ENCODE results near the gene SIK3. TPM values are rescaled to one million over a fixed set of nuclear protein-coding genes. Genes with fewer than 3 reads are reported as not detected.
A peak's percentile ranks its signal among the peaks of the same experiment; 100 is the strongest.

SIK3 gene
- total RNA-seq, 1 donor, result 107 TPM

DNA sequence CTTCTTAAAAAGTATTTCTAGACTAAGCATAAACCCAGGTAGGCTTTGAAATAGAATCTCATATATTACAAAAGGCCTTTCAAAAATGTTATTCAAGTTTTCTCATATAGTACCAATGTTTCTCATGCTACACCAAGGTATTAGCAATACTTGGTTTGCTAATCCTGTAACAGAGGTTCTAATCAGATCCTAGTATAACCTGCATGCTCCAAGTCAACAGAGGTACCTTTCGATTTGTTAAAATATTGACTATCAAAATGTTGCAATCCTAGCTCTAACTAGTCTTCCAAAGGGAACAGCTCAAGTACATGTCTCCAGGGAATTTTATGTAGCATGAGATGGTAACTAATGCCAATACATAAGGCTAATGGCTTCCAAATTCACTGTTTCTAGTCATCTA lies 162.7 kb downstream of the SIK3 start:
- DNase-seq (ENCODE audit: low read depth in 2 of 3, low spot score in 2 of 3), result no peak

DNA sequence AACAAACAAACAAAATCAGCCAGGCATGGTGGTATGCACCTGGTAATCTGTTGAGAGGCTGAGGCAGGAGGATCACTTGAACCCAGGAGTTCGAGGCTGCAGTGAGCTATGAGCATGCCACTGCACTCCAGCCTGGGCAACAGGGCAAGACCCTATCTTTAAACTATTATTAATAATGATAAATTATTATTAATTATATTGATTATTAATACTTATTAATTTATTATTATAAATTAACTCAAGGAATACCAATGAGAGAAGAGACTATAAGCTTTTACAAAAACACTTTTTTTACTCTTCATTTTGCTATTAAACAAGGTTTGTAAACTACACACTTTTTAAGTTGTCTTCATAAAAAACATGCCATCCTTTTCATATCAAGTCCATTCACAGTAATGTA lies 163.1 kb downstream of the SIK3 start:
- DNase-seq (ENCODE audit: low read depth in 2 of 3, low spot score in 2 of 3), result no peak

DNA sequence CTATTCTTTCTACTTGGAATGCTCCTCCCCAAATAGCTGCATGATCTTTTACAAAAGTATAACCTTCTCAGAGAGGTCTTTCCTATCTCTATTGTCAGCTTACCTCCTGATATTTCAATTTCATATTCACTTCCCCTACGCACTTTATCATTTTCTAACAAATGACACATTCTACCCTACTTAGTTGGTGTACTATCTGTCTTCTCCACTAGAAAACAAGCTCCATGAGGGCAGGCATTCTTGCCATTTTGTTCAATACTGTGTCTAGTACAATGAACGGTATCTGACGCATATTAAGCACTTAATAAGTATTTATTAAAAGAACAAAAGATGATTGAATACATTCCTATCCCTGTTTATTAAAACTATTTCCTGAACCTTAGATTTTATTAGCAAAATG lies 164.3 kb downstream of the SIK3 start:
- no peak for DNase-seq (ENCODE audit: low read depth in 2 of 3, low spot score in 2 of 3)

DNA sequence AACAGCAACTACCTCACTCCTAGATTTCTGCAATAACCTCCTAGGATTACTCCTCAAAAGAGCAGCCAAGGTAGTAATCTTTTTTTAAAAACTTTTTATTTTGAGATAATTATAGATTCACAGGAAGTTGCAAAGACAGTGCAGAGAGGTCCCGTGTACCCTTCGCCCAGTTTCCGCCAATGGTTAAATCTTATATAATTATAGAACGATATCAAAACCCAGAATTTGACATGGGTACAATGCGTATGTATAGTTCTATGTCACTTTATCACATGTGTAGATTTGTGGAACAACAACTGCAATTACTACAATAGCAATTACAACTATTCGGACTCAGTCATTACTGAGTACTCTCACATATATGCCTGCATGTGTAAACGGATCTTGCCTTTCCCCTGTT lies 166.0 kb downstream of the SIK3 start:
- no peak for DNase-seq (ENCODE audit: low read depth in 2 of 3, low spot score in 2 of 3)

DNA sequence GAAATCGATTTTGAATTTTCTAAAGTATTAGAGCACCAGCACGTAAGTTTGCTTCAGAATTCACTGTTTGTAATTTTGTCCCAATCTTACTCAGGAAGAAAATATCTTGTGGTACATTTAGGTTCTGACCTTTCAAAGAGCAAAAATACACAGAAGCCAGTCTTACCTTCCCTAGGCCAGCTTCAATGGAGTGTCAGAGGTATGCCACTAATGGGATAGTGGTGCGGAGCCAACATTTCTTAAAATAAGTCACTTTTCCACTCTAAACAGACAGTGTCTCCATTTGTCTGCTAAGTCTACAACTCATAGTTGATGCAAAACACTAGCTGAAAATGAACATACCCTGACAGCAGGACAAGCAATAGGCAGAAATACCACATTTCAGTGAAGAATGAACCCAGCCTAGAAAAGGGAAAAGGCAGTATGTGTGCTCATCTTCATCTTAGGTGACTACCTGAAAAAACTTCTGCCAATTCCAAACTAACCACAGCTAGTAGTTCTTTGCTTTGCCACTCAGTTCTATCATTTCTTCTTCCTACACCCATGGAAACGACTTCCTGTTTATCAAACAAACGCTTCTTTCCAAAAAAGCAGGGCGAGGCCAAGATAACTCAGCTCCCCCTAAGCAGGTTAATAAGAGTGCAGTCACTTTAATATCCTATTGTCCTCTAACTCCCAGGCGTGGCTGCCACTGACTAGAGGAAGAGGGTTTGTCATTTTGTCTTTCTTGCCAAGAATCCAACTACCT lies 166.8 kb downstream of the SIK3 start:
- DNase-seq (ENCODE audit: low read depth in 2 of 3, low spot score in 2 of 3), result peak in 2 of 3 donors; percentile 77 to 93

DNA sequence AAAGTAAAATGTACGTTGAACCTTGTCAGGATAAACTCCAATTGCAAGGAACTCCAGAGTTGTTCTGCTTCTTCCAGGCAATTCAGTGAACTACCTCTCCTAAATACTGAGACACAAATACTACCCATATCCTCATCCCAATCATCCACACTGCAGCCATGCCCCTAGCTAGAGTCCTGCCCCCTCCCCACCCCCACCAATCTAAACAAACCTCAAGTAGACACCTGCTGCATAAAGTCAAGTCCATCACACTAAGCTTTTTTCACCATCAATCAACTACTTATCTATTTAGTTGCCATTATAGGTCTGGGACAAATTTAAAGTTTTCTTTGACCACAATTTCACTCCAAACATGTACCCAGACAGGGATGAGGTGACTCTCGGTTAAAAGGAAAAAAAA lies 167.6 kb downstream of the SIK3 start:
- DNase-seq (ENCODE audit: low read depth in 2 of 3, low spot score in 2 of 3), result no peak

DNA sequence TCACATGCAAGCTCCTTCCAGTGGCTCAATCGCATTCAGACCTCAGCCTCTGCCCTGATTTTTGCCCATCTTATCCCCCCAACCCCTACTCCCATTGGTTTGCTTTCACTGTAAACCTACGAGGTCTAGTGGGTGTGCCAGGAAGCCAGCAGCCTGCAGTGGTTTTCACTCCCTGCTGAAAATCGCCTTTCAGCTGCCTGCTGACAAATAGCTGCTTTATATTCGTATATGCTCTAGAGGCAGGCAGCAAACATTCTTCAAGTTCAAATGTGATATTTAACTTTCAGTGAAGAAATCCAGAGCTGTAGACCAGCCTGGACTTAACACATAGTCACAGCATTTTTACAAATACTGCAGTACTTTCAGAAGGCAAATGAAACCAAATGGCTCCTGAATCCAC lies 168.1 kb downstream of the SIK3 start:
- DNase-seq (ENCODE audit: low read depth in 2 of 3, low spot score in 2 of 3), result peak in 2 of 3 donors; percentile 45 to 62

DNA sequence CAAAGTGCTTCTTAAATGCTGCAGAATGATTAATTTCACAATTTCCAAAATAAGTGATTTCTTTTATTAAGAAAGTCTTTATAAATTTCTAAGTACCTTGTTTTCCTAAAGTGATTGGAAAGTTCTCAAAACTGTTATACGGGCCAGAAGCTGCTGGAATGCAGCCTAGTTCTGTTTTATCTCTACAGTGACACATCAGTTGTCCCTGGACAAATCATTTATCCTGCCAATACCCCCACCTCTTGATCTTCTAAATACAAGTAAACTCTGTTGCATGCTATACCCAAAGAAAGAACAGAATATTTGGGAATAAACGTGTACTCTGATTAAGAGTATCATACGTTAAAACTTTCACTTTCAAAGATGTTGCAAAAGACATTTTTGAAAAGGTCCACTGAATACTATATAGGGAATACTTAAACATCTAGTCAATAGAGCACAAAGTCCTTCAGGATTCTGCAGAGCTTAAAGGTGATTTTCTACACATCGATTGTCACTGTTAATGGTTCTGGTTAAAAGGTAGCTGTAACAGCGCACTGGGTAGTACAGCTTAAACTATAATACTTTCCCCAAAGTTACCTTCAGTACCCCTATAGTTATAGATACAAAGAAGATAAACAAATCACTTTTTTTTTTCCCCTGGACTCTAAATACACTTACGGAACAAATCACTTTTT lies 168.7 kb downstream of the SIK3 start:
- no peak for DNase-seq (ENCODE audit: low read depth in 2 of 3, low spot score in 2 of 3)

DNA sequence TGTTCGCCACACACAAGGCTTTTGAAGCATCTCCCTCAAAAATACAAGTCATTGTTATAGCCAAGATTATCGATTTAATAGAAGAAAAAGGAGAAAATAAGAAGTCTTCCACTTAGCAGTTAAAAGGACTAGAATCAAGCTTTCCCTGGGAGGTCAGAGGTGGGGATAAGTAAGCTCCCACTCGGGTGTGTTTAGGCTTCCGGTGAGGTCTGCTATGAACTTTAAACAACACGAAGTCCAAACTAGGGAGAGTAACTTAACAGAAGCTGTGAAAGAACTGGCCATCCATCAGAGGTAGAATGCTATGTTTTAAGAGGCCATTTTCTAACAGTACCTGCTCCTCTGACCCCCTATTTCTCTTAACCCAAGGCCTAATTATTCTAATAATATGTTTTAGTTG lies 169.4 kb downstream of the SIK3 start:
- DNase-seq (ENCODE audit: low read depth in 2 of 3, low spot score in 2 of 3), result no peak

DNA sequence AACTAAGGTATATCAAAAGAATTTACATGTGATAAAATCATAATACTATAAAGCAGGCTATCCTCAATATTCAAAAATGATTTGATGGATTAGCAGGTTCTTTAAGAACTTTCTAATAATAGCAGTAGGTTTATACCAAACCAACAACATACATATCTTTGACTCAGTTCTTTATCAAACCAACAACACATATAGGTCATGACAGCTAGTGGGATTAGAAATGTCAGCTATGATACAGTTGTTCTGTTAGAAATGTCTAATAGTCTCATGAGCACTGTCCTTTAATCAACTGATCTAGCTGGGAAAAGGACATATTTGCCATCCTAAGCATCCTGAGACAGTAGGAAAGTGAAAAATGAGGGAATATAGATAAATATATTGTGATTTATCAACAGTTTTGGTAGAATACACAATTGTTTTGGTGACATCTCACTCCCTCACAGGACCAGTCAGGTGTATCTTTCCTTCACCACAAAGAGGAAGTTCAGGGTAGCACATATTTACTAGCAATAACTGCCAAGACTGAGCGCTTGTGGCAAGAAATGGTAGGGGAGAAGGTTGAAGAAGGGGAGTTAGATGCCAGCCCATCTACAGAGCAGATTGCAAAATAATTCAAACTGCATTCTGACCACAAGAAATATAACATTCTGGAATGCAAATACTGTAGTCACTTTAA lies 170.0 kb downstream of the SIK3 start:
- peak in 2 of 3 donors; percentile 55 to 86 for DNase-seq (ENCODE audit: low read depth in 2 of 3, low spot score in 2 of 3)

DNA sequence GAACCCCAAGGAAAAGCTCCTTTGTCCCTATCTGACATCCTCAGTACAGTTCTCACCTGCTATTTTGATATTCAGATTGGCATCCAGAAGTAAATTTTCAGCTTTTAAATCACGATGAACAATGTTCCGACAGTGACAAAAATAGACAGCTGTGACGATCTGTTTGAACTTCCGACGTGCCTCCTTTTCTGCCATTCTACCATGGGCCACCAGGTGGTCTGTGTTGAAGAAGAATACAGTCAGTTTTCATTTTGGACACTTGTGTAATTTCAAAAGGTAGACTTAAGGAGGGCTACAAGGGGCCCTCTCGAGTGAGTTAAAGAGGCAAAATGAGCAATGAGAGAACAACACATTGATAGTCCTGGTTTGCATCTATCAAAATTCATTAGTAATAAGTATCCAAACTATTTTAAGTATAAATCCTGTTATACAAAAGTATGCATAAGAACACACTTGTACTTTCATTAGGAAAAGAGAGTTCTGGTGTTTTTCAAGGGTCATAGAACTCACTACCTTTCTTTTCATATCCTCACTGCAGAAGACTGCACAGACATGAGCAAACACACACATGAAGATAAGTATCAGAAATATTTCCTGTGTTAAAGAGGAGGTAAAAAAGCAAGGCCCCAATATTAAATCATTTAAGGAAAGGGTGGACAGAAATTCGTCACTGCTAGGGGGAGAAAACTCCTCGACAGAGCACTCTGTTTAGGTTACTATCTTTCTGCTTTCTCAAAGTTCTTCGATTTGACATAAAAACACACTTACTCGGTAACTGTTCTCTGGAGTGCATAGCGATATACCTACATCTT lies 170.9 kb downstream of the SIK3 start:
- peak in 2 of 3 donors; percentile 48 to 73 for DNase-seq (ENCODE audit: low read depth in 2 of 3, low spot score in 2 of 3)

DNA sequence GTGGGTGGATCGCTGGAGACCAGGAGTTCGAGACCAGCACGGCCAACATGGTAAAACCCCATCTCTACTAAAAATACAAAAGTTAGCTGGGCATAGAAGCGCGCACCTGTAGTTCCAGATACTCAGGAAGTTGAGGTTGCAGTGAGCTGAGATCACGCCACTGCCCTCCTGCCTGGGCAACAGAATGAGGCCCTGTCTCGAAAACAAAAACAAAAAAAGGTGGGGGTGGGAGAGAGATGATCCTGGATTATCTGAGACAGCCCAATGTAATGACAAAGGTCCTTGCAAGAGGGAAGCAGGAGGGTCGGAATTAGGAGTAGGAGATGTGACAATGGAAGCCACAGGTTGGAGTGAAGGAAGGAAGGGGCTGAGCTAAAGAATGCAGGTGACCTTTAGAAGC lies 173.2 kb downstream of the SIK3 start:
- DNase-seq (ENCODE audit: low read depth in 2 of 3, low spot score in 2 of 3), result no peak

DNA sequence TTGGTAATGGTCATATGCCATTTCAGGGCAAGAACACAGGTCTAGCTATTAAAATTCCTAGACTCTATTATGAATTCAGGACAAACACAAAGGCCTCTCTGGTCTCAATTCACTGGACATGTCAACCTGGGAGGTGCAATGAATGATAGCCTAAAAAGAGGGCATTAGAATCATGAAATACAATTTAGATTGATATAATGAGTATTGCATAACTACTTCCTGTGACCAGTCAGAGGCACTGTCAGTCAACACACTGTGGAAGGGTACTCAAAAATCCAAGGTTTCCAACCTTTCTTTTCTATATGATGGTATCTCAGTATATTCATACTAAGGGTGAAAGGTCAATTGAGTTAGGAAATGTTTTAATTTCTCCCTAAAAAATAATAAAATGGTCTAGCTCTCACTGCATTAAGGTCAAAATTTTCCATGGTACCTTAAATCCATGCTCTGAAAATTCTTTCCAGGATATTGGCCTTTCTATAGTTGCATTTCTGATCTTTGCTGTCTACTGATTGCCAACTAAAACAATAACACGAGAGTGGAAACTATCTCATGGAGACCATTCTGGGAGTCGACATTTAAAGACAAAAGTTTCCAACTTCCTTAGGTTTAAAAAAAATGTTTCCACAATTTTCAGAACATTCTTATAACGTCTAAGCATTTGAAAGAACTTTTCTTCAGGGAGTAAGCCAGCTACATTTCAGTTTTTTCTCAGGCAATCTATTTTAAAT lies 179.1 kb downstream of the SIK3 start:
- no peak for DNase-seq (ENCODE audit: low read depth in 2 of 3, low spot score in 2 of 3)

DNA sequence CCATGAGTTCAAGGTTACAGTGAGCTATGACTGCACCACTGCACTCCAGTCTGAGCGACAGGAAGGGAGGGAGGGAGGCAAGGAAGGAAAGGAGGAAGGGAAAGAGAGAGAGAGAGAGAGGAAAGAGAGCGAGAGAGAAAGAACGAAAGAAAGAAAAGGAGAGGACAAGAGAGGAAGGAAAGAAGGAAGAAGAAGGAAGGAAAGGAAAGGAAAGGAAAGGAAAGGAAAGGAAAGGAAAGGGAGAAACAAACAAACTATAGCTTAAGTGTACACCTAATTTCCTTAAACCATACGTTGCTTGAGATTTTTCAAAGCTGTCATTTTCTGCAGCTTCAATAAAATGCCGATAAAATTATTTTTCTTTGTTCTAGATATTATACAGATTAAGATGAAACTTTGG lies 180.6 kb downstream of the SIK3 start:
- no peak for DNase-seq (ENCODE audit: low read depth in 2 of 3, low spot score in 2 of 3)

DNA sequence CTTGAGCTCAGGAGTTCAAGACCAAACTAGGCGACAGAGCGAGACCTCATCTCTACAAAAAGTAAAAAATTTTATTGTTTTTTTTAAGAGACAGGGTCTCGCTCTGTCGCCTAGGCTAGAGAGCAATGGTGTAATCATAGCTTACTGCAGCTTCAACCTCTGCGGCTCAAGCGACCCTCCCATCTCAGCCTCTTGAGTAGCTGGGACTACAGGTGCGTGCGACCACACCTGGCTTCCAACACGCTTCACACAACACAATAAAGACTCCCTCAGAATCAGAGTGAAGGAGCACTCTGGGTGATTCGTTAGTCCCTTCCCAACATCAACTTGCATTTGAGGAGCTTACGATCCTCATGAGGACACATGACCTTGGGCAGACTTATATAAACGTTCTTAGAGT lies 181.3 kb downstream of the SIK3 start:
- no peak for DNase-seq (ENCODE audit: low read depth in 2 of 3, low spot score in 2 of 3)

DNA sequence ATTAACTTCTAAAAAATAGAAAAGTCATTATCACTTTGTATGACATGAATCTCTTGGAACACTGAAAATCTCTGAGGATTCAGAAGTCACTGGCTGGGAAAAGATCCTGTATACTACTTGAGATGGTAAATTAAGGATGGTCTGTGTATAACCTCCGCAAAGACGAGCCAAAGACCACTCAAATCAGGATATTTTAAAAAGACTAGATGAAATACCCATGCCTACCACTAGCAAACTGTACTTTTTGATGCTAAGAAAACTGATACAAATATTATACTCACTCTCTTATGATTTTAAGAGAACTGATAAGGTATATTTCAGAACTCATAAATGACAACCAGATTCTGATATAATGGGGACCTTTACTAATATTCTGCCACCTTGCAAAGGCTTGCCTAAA lies 182.2 kb downstream of the SIK3 start:
- DNase-seq (ENCODE audit: low read depth in 2 of 3, low spot score in 2 of 3), result no peak

DNA sequence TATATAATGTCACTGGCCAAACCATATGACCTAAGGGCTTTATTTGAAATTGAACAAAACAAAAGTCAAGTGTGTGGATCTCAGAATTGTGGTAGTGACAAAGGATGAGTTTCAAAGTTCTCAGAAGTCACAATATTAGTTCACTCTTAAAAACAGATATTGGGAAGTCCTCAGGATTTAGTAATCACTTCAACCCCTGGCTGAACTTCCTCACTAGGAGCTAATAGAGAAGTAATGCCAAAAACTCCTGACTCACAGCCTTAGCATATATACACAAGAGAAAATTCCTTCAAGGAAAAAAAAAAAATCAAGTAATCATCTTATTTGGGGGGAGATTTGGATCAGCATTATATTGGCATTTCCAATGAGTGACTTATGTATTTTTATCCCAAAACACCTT lies 185.2 kb downstream of the SIK3 start:
- DNase-seq (ENCODE audit: low read depth in 2 of 3, low spot score in 2 of 3), result no peak

DNA sequence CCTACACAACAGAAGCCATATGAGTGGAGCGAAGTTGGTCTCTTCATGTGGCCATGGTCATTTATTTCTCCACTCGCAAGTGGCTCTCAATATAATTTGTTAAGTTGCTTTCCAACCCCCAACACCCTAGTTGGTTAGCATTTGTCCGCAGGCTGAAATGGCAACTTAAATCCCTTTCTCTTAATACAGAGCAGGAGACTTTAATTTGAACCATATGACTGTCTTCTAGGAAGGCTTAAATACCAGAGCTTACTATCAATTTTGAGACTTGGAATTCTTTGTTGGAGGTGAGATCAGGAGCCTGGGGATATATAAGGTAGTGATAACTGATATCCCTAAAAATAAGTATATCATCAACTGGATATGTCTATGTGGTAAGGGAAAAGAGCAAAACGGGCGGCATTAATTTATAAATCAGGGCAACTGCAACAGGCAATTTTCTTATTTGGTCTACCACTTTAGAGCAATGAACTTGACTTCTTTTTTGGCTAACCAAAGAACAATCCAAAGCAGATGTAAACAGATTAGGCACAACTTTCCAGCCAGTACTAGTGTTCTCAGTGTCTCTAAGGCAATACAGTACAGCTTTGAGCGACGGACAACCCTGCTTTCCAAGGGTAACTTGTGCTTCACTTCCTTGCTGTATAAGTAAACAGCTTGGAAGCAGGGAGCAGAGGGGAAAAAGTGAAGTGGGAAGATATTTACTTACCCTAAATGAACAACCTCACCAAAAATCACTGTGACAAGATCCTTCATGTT lies 186.1 kb downstream of the SIK3 start:
- no peak for DNase-seq (ENCODE audit: low read depth in 2 of 3, low spot score in 2 of 3)

DNA sequence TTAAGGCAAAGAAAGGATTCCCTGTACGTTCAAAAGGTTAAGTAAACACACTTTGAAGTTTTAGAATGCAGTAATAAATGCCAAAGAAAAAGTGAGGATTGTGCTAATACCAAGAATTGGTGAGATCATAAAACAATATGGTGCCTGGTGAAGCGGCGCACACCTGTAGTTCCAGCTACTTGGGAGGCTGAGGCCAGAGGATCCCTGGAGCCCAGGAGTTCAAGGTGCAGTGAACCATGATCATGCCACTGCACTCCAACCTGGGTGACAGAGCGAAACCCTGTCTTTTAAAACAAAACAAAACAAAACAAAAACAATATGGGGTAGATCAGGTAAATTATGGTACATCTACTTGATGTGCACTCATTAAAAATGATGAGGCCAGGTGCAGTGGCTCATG lies 187.4 kb downstream of the SIK3 start:
- DNase-seq (ENCODE audit: low read depth in 2 of 3, low spot score in 2 of 3), result no peak

DNA sequence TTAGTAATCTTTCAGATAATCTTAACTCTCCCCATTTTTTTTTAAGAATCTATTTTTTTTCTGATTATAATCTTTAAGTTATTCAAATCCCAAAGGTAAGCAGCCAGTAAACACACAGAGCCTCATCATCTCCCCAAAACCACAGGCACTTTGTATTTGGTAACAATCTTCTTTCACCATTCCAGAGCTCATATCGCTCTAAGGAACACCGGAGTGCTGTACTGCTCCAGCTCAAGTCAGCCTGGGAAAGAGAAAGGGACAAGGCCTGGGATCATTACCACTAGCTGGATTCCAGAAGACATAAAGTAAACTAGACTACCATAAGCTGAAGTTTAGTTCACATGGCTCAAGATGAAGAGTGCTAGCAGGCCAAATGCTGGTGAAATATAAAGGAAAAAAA lies 187.8 kb downstream of the SIK3 start:
- DNase-seq (ENCODE audit: low read depth in 2 of 3, low spot score in 2 of 3), result no peak
